ENCODE results near the gene ACBD4.

ACBD4 gene

DNA sequence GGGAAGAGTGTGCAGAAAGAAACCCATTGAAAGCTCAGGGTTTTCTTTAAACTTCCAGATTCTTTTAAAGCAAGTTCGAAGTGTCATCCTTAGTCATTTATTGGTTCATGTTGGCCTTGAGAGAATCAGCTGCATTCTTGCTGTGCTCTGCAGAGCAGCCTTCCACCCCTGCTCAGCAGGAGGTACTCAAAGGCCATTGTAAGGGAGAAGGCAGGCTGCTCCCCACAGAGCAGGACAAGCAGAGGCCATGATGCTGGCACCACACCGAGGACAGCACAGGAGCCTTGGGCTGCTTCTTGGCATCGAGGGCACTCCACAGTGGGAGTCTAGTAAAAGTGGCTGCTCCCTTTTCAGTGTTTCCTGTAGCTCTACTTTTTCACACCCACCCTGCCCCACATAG, 44.8 kb upstream of the ACBD4 start:
- H3K4me3 ChIP-seq (ENCODE audit: control insufficient read depth, low read depth, low read length), result no peak overlapping the region
- TF ChIP-seq, protein P1, sequence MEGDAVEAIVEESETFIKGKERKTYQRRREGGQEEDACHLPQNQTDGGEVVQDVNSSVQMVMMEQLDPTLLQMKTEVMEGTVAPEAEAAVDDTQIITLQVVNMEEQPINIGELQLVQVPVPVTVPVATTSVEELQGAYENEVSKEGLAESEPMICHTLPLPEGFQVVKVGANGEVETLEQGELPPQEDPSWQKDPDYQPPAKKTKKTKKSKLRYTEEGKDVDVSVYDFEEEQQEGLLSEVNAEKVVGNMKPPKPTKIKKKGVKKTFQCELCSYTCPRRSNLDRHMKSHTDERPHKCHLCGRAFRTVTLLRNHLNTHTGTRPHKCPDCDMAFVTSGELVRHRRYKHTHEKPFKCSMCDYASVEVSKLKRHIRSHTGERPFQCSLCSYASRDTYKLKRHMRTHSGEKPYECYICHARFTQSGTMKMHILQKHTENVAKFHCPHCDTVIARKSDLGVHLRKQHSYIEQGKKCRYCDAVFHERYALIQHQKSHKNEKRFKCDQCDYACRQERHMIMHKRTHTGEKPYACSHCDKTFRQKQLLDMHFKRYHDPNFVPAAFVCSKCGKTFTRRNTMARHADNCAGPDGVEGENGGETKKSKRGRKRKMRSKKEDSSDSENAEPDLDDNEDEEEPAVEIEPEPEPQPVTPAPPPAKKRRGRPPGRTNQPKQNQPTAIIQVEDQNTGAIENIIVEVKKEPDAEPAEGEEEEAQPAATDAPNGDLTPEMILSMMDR (conservative IDR thresholded peaks at IDR 0.05; ENCODE audit: control insufficient read depth, insufficient read depth, low read depth, low read length), result no peak
- no peak for DNase-seq (ENCODE audit: low read depth)

DNA sequence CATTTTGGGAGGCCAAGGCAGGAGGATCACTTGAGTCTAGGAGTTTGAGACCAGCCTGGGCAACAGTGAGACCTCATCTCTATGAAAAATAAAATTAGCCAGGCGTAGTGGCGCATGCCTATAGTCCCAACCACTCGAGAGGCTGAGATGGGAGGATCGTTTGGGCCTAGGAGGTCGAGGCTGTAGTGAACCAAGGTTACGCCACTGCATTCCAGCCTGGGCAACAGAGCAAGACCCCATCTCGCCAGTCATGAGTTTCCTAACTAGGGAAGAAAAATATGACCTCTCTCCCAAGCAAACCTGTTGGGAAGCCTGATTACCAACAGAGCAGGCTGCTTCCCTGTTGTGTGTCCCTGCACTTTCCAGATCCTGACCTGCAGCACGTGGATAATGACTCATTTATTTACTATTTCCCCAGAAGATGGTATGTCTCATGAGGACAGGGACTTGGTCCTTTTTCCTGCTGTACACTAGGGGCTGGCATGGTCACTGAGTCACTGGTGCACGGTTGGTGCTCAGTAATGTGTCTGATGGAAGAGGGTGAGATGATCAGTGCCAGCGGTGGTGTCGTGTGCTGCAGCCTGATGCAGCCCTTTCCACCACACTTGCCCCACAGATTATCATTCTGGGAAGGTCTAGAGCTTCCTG, 43.6 kb upstream of the ACBD4 start:
- peak; percentile 54 for DNase-seq (ENCODE audit: low read depth)
- H3K4me3 ChIP-seq (ENCODE audit: control insufficient read depth, low read depth, low read length), result no peak overlapping the region
- TF ChIP-seq, protein P1 (conservative IDR thresholded peaks at IDR 0.05; ENCODE audit: control insufficient read depth, insufficient read depth, low read depth, low read length), result no peak

DNA sequence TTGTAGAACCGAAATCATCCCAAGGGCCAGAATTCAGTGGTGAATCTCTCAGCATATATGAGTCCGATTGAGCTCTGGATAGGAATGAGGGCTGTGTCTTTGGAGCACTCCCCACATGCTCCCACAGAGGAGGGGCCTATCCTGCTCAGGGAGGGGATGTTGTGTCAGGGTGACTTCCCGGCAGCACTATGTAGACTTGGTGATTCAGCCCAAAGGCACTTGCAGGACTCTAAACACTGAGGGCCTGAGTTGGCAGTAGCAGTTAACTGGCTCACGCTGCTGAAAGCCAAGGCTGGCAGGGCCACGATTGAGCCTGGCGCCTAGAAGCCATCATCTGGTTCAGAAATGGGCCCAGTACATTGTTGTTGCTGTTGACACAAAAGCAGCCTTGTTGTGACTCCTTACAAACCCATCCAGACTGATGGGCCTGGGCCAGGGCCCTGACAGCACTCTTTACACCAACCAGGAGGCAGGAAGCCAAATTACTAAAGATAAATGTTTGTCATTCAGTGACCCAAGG, 42.5 kb upstream of the ACBD4 start:
- no peak overlapping the region for H3K4me3 ChIP-seq (ENCODE audit: control insufficient read depth, low read depth, low read length)
- TF ChIP-seq, protein P1 (conservative IDR thresholded peaks at IDR 0.05; ENCODE audit: control insufficient read depth, insufficient read depth, low read depth, low read length), result no peak
- peak; percentile 98 for DNase-seq (ENCODE audit: low read depth)

DNA sequence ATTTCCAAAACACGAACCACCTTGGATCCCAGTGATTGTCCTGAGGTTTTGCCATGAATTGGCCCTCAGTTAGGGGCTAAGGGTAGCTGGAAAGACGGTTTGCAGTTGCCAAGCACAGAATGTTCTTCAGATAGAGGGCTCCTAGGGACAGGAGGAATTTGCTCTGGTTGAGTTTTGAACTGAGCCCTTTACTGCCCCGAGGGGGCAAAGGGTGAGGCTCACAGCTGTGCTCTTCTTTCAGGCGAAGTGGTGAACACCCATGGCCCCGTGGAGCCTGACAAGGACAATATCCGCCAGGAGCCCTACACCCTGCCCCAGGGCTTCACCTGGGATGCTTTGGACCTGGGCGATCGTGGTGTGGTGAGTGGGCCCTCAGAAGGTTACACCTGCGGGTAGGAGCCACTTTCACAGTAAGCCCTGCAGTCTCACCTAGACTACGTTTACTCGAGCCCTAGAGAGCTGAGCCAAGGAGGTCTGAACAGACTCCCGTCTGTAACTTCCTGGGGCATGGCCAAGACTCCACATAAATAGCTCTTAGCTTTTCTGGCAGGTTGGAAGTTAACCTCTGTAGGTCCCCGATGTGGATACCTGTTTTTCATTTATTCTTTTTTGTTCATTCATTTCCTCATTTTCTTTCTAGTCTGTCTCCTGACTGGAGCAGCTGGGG, 41.9 kb upstream of the ACBD4 start:
- TF ChIP-seq, protein P1 (conservative IDR thresholded peaks at IDR 0.05; ENCODE audit: control insufficient read depth, insufficient read depth, low read depth, low read length), result no peak
- no peak for DNase-seq (ENCODE audit: low read depth)
- H3K4me3 ChIP-seq (ENCODE audit: control insufficient read depth, low read depth, low read length), result no peak overlapping the region

DNA sequence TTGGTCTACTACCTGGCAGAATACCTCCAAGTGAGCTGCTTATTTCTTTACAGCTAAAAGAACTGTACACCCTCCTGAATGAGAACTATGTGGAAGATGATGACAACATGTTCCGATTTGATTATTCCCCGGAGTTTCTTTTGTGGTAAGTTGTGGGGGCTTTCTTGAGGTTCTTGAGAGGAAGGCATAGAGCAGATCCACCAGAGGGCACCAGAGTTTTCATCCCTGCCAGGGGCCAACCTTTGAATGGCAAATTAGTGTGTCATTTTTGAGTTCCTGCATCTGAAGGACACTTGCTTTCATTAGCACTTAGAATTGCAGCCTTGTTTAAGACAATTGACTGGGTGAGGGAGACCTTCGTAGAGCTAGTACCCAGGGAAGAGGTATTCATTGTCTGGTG, 39.3 kb upstream of the ACBD4 start:
- TF ChIP-seq, protein P1 (conservative IDR thresholded peaks at IDR 0.05; ENCODE audit: control insufficient read depth, insufficient read depth, low read depth, low read length), result peak; percentile 67
- no peak overlapping the region for H3K4me3 ChIP-seq (ENCODE audit: control insufficient read depth, low read depth, low read length)
- DNase-seq (ENCODE audit: low read depth), result peak; percentile 51

DNA sequence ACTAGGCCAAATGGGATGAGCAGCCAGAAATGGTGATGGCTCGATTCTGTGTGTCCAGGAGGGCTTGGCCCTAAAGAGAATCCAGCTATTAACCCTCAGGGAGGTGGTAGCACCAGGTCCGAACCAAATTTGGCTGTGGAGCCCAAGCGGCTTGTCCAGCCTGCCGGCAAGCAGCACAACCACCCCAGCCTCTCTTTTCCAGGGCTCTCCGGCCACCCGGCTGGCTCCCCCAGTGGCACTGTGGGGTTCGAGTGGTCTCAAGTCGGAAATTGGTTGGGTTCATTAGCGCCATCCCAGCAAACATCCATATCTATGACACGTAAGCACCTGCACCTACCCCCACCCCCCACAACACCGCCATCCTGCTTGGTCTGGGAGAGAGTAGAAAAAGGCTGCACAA, 38.6 kb upstream of the ACBD4 start:
- TF ChIP-seq, protein P1 (conservative IDR thresholded peaks at IDR 0.05; ENCODE audit: control insufficient read depth, insufficient read depth, low read depth, low read length), result no peak
- DNase-seq (ENCODE audit: low read depth), result no peak

More for the DNA sequence above, 38.6 kb upstream of the ACBD4 start:
- no peak overlapping the region for H3K4me3 ChIP-seq (ENCODE audit: control insufficient read depth, low read depth, low read length)
